Urinary bladder (tissue), 4 donors: ENCODE results near the gene SLC24A4. TPM values are rescaled to one million over a fixed set of nuclear protein-coding genes. Genes with fewer than 3 reads are reported as not detected.

Experiments
- DNase-seq: peaks from one replicate; pipeline ENCODE4 v3.0.0-alpha.2; 2015; ENCODE audit errors: extremely low spot score
- H3K27ac ChIP-seq: one replicate; pipeline ENCODE4 v1.5.1; 2013; ENCODE audit warnings: low read depth, mild to moderate bottlenecking, moderate library complexity
- H3K36me3 ChIP-seq: one replicate; pipeline ENCODE4 v1.6.1; 2013; ENCODE audit warnings: mild to moderate bottlenecking, moderate library complexity; ENCODE audit not compliant: insufficient read depth
- H3K4me1 ChIP-seq: one replicate; pipeline ENCODE4 v1.6.1; 2013; ENCODE audit warnings: mild to moderate bottlenecking, moderate library complexity; ENCODE audit not compliant: insufficient read depth
- H3K4me3 ChIP-seq: one replicate; pipeline ENCODE4 v1.5.1; 2013; ENCODE audit warnings: low read depth, low read length
- WGBS: extraction: QIAGEN DNeasy Blood & Tissue Kit; methylation state at CpG from one replicate; pipeline ENCODE4 v1.1.7; 2013; 5-methylcytosine and 5-hydroxymethylcytosine counted together
- polyA plus RNA-seq: library from polyadenylated mRNA; stranded (reverse); fragments of 200-250 nt; gene quantifications from one replicate; pipeline ENCODE4 v1.2.3, GENCODE V29; 2013
- total RNA-seq: library from RNA; depleted of rRNA; stranded (reverse); fragments of >200 nt; gene quantifications from one replicate; pipeline ENCODE4 v1.2.3, GENCODE V29; 2014
- donor health status: healthy with polysubstance abuse.
- donor health status: healthy.

SLC24A4 gene
- total and polyA plus RNA-seq, 2 donors = 0.18 to 0.85 TPM

- Histone ChIP-seq H3K4me3 (no peak overlapping the region), H3K27ac (no peak overlapping the region), H3K36me3 (no peaks in the 10 kb centered on the region), H3K4me1 (no peaks in the 10 kb centered on the region)
- DNase-seq = no peak
- WGBS = 60% methylated on average over 9 of the region's 9 CpGs
Measured at GRCh38 chr14:92473261-92473968, 150.4 kb downstream of the SLC24A4 start.

- no peak overlapping the region for H3K27ac ChIP-seq
- H3K36me3 ChIP-seq = no peaks in the 10 kb centered on the region
- no peak overlapping the region for H3K4me3 ChIP-seq
- no peaks in the 10 kb centered on the region for H3K4me1 ChIP-seq
- no peak for DNase-seq
- WGBS = 80% methylated on average over 3 of the region's 3 CpGs
Measured at GRCh38 chr14:92473969-92474535, 151.1 kb downstream of the SLC24A4 start.

GRCh38 chr14:92475037-92475436, 152.1 kb downstream of the SLC24A4 start:
- H3K4me3 ChIP-seq = no peak overlapping the region
- no peak overlapping the region for H3K27ac ChIP-seq
- H3K36me3 ChIP-seq = no peaks in the 10 kb centered on the region
- H3K4me1 ChIP-seq = no peaks in the 10 kb centered on the region
- no peak for DNase-seq
- 92% methylated on average over 1 of the region's 1 CpG for WGBS

- Histone ChIP-seq H3K4me1 (no peaks in the 10 kb centered on the region), H3K27ac (no peak overlapping the region), H3K4me3 (no peak overlapping the region), H3K36me3 (no peaks in the 10 kb centered on the region)
- no peak for DNase-seq
- WGBS = 78% methylated on average over 14 of the region's 14 CpGs
Measured at GRCh38 chr14:92475451-92476187, 152.7 kb downstream of the SLC24A4 start.

- Histone ChIP-seq H3K36me3 (no peaks in the 10 kb centered on the region), H3K27ac (no peak overlapping the region), H3K4me1 (peaks cover 5% of the 10 kb centered on the region), H3K4me3 (no peak overlapping the region)
- 77% methylated on average over 3 of the region's 3 CpGs for WGBS
- no peak for DNase-seq
Measured at GRCh38 chr14:92480856-92481255, 157.9 kb downstream of the SLC24A4 start.

GRCh38 chr14:92481386-92481785, 158.4 kb downstream of the SLC24A4 start:
- no peak for DNase-seq
- no peak overlapping the region for H3K4me3 ChIP-seq
- H3K36me3 ChIP-seq = no peaks in the 10 kb centered on the region
- peaks cover 5% of the 10 kb centered on the region for H3K4me1 ChIP-seq
- WGBS = 51% methylated on average over 1 of the region's 1 CpG
- H3K27ac ChIP-seq = no peak overlapping the region

- Histone ChIP-seq H3K4me3 (no peak overlapping the region), H3K4me1 (peaks cover 5% of the 10 kb centered on the region), H3K27ac (no peak overlapping the region), H3K36me3 (no peaks in the 10 kb centered on the region)
- DNase-seq = no peak
- WGBS = 67% methylated on average over 1 of the region's 1 CpG
Measured at GRCh38 chr14:92481811-92482555, 159.0 kb downstream of the SLC24A4 start.

- H3K36me3 ChIP-seq = no peaks in the 10 kb centered on the region
- H3K4me1 ChIP-seq = peaks cover 5% of the 10 kb centered on the region
- no peak for DNase-seq
- 97% methylated on average over 9 of the region's 9 CpGs for WGBS
- no peak overlapping the region for H3K27ac ChIP-seq
- no peak overlapping the region for H3K4me3 ChIP-seq
Measured at GRCh38 chr14:92482621-92483319, 159.8 kb downstream of the SLC24A4 start.

GRCh38 chr14:92484132-92484823, 161.3 kb downstream of the SLC24A4 start:
- H3K36me3 ChIP-seq = no peaks in the 10 kb centered on the region
- H3K27ac ChIP-seq = no peak overlapping the region
- H3K4me1 ChIP-seq = peaks cover 5% of the 10 kb centered on the region
- DNase-seq = no peak
- 88% methylated on average over 7 of the region's 7 CpGs for WGBS
- H3K4me3 ChIP-seq = no peak overlapping the region

- Histone ChIP-seq H3K27ac (no peak overlapping the region), H3K36me3 (no peaks in the 10 kb centered on the region), H3K4me3 (no peak overlapping the region), H3K4me1 (peaks cover 2% of the 10 kb centered on the region)
- no peak for DNase-seq
- WGBS = 51% methylated on average over 4 of the region's 4 CpGs
Measured at GRCh38 chr14:92486881-92487280, 163.9 kb downstream of the SLC24A4 start.

GRCh38 chr14:92487513-92488133, 164.7 kb downstream of the SLC24A4 start:
- H3K27ac ChIP-seq = no peak overlapping the region
- no peak for DNase-seq
- H3K4me1 ChIP-seq = no peaks in the 10 kb centered on the region
- 82% methylated on average over 10 of the region's 10 CpGs for WGBS
- H3K4me3 ChIP-seq = no peak overlapping the region
- no peaks in the 10 kb centered on the region for H3K36me3 ChIP-seq

- H3K4me1 ChIP-seq = no peaks in the 10 kb centered on the region
- H3K4me3 ChIP-seq = no peak overlapping the region
- WGBS = 90% methylated on average over 21 of the region's 21 CpGs
- DNase-seq = no peak
- H3K27ac ChIP-seq = no peak overlapping the region
- H3K36me3 ChIP-seq = no peaks in the 10 kb centered on the region
Measured at GRCh38 chr14:92489394-92490238, 166.7 kb downstream of the SLC24A4 start.
